IPS-11a (cell line): ENCODE measurements around the gene PLXNA1.

ENCODE experiments used
- H3K4me3 ChIP-seq: one replicate; pipeline ENCODE4 v1.5.1; 2013; ENCODE audit warnings: low read depth, low read length, control low read depth

Gene PLXNA1

GRCh38 chr3:126999383-126999782 lies 16.5 kb downstream of the PLXNA1 start:
- no peak overlapping the region for H3K4me3 ChIP-seq

- H3K4me3 ChIP-seq = no peak overlapping the region
Observed at GRCh38 chr3:127000119-127000518, 17.2 kb downstream of the PLXNA1 start.

- no peak overlapping the region for H3K4me3 ChIP-seq
Observed at GRCh38 chr3:127000761-127001160, 17.8 kb downstream of the PLXNA1 start.

GRCh38 chr3:127001486-127002194 lies 18.7 kb downstream of the PLXNA1 start:
- no peak overlapping the region for H3K4me3 ChIP-seq

GRCh38 chr3:127002195-127003174 lies 19.6 kb downstream of the PLXNA1 start:
- no peak overlapping the region for H3K4me3 ChIP-seq

- no peak overlapping the region for H3K4me3 ChIP-seq
Observed at GRCh38 chr3:127003175-127003555, 20.2 kb downstream of the PLXNA1 start.

- H3K4me3 ChIP-seq = no peak overlapping the region
Observed at GRCh38 chr3:127003601-127004280, 20.8 kb downstream of the PLXNA1 start.

- H3K4me3 ChIP-seq = no peak overlapping the region
Observed at GRCh38 chr3:127004641-127005397, 21.9 kb downstream of the PLXNA1 start.

GRCh38 chr3:127005864-127006500 lies 23.1 kb downstream of the PLXNA1 start:
- H3K4me3 ChIP-seq = no peak overlapping the region

GRCh38 chr3:127006781-127007436 lies 24.0 kb downstream of the PLXNA1 start:
- H3K4me3 ChIP-seq = no peak overlapping the region

- no peak overlapping the region for H3K4me3 ChIP-seq
Observed at GRCh38 chr3:127008236-127008635, 25.3 kb downstream of the PLXNA1 start.

- no peak overlapping the region for H3K4me3 ChIP-seq
Observed at GRCh38 chr3:127009531-127009930, 26.6 kb downstream of the PLXNA1 start.

GRCh38 chr3:127011270-127011992 lies 28.5 kb downstream of the PLXNA1 start:
- H3K4me3 ChIP-seq = no peak overlapping the region

- H3K4me3 ChIP-seq = no peak overlapping the region
Observed at GRCh38 chr3:127012091-127012490, 29.2 kb downstream of the PLXNA1 start.

- no peak overlapping the region for H3K4me3 ChIP-seq
Observed at GRCh38 chr3:127013181-127013580, 30.3 kb downstream of the PLXNA1 start.

GRCh38 chr3:127013758-127014535 lies 31.0 kb downstream of the PLXNA1 start:
- H3K4me3 ChIP-seq = no peak overlapping the region

- H3K4me3 ChIP-seq = no peak overlapping the region
Observed at GRCh38 chr3:127014536-127015281, 31.8 kb downstream of the PLXNA1 start.
